OCI-LY1 (cell line): ENCODE results near the gene GPR160.

Experiments used
- EZH2 ChIP-seq: fragments of 200-600 bp; sonication (generic), shearing (Covaris generic); IDR thresholded peaks from 2 replicates; pipeline ENCODE4 v1.8.0; 2017; ENCODE audit warnings: borderline replicate concordance, mixed run types, mild to moderate bottlenecking, antibody characterized with exemption, low read length, moderate library complexity, mixed read lengths
- TF ChIP-seq, protein P1 (sequence below): fragments of 200-600 bp; sonication (generic), shearing (Covaris generic); IDR thresholded peaks from 2 replicates; pipeline ENCODE4 v1.5.1; 2017; ENCODE audit warnings: mild to moderate bottlenecking, antibody characterized with exemption, low read length, moderate library complexity, mixed read lengths

DNA sequence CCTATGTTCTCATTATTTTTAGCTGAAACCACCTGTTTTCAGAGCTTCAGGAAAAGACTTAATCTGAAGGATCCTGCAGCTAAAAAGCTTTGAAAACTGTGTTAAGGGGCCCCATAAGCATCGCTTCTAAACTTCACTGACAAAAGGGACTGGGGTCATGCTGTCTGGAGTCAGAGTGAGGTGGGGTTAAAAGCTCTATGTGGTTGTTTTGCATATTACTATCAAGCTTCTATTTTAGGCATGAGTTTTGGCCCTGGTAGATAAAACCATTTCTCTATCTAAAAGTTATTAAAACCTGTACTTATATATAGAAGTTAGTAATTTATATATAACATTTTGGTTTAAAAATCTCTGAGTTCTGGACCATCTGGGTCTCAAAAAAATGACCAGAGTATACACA is 45.5 kb downstream of the GPR160 start:
- TF ChIP-seq, protein P1, sequence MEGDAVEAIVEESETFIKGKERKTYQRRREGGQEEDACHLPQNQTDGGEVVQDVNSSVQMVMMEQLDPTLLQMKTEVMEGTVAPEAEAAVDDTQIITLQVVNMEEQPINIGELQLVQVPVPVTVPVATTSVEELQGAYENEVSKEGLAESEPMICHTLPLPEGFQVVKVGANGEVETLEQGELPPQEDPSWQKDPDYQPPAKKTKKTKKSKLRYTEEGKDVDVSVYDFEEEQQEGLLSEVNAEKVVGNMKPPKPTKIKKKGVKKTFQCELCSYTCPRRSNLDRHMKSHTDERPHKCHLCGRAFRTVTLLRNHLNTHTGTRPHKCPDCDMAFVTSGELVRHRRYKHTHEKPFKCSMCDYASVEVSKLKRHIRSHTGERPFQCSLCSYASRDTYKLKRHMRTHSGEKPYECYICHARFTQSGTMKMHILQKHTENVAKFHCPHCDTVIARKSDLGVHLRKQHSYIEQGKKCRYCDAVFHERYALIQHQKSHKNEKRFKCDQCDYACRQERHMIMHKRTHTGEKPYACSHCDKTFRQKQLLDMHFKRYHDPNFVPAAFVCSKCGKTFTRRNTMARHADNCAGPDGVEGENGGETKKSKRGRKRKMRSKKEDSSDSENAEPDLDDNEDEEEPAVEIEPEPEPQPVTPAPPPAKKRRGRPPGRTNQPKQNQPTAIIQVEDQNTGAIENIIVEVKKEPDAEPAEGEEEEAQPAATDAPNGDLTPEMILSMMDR, result no peak
- no peak for TF ChIP-seq EZH2
